Neutrophil (primary cell): ENCODE data around the gene MACF1.
A peak's percentile ranks its signal among the peaks of the same experiment; 100 is the strongest.

Experiments used
- H3K27ac ChIP-seq: fragments of 200-600 bp; sonication (generic); 2 replicates; pipeline ENCODE4 v1.5.1; 2016; ENCODE audit warnings: mild to moderate bottlenecking, moderate library complexity
- H3K27me3 ChIP-seq: fragments of 200-600 bp; sonication (generic); 2 replicates; pipeline ENCODE4 v1.6.0; 2016; ENCODE audit warnings: mild to moderate bottlenecking
- H3K36me3 ChIP-seq: fragments of 200-600 bp; sonication (generic); 2 replicates; pipeline ENCODE4 v1.5.1; 2017
- H3K4me1 ChIP-seq, 2 experiments: fragments of 200-600 bp in 1 of 2; sonication (generic) in 1 of 2; 1 replicate in 1 of 2; 2 replicates in 1 of 2; pipeline versions ENCODE4 v1.5.1 to v1.6.1; 2013 to 2016; ENCODE audit warnings: low read depth in 1 of 2, low read length in 1 of 2, mild to moderate bottlenecking in 1 of 2, moderate library complexity in 1 of 2; ENCODE audit not compliant: control insufficient read depth in 1 of 2, insufficient read depth in 1 of 2
- H3K4me3 ChIP-seq, 2 experiments: fragments of 200-600 bp in 1 of 2; sonication (generic) in 1 of 2; 1 replicate in 1 of 2; 2 replicates in 1 of 2; pipeline ENCODE4 v1.5.1; 2013 to 2016; ENCODE audit warnings: low read depth in 1 of 2, low read length in 1 of 2, mild to moderate bottlenecking in 1 of 2, moderate library complexity in 1 of 2
- H3K9me3 ChIP-seq: fragments of 200-600 bp; sonication (generic); 2 replicates; pipeline ENCODE4 v1.5.1; 2016
- TF ChIP-seq, protein P1 (sequence below): fragments of 200-600 bp; sonication (generic); IDR thresholded peaks from 2 replicates; pipeline ENCODE4 v1.5.1; 2016; ENCODE audit warnings: antibody characterized with exemption

The MACF1 gene

DNA sequence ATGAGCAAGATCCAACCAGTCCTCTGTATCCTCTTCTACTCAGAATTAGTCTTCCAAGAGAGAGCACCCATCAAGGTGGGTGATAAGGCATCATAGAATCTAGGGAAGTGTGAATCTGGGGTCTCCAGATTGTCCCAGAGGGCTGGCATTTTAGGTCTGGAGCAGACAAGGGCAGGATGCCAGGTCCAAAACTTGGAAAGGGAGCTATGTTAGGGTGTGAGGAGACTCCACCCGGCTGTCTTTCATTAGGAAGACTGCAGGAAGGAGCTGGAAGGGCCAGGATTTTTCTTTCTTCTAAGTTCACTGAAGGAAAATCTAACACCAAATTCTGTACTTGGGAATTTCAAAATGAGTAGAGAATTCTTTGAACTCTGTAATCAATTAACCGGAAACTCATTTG is 200.9 kb downstream of the MACF1 start:
- Histone ChIP-seq H3K27ac (no peak overlapping the region), H3K27me3 (no peaks in the 10 kb centered on the region), H3K4me1 (peaks cover 35 to 51% of the 10 kb centered on the region in 2 experiments), H3K36me3 (no peaks in the 10 kb centered on the region), H3K4me3 (no peak overlapping the region), H3K9me3 (no peaks in the 10 kb centered on the region)
- TF ChIP-seq, protein P1, sequence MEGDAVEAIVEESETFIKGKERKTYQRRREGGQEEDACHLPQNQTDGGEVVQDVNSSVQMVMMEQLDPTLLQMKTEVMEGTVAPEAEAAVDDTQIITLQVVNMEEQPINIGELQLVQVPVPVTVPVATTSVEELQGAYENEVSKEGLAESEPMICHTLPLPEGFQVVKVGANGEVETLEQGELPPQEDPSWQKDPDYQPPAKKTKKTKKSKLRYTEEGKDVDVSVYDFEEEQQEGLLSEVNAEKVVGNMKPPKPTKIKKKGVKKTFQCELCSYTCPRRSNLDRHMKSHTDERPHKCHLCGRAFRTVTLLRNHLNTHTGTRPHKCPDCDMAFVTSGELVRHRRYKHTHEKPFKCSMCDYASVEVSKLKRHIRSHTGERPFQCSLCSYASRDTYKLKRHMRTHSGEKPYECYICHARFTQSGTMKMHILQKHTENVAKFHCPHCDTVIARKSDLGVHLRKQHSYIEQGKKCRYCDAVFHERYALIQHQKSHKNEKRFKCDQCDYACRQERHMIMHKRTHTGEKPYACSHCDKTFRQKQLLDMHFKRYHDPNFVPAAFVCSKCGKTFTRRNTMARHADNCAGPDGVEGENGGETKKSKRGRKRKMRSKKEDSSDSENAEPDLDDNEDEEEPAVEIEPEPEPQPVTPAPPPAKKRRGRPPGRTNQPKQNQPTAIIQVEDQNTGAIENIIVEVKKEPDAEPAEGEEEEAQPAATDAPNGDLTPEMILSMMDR: no peak

DNA sequence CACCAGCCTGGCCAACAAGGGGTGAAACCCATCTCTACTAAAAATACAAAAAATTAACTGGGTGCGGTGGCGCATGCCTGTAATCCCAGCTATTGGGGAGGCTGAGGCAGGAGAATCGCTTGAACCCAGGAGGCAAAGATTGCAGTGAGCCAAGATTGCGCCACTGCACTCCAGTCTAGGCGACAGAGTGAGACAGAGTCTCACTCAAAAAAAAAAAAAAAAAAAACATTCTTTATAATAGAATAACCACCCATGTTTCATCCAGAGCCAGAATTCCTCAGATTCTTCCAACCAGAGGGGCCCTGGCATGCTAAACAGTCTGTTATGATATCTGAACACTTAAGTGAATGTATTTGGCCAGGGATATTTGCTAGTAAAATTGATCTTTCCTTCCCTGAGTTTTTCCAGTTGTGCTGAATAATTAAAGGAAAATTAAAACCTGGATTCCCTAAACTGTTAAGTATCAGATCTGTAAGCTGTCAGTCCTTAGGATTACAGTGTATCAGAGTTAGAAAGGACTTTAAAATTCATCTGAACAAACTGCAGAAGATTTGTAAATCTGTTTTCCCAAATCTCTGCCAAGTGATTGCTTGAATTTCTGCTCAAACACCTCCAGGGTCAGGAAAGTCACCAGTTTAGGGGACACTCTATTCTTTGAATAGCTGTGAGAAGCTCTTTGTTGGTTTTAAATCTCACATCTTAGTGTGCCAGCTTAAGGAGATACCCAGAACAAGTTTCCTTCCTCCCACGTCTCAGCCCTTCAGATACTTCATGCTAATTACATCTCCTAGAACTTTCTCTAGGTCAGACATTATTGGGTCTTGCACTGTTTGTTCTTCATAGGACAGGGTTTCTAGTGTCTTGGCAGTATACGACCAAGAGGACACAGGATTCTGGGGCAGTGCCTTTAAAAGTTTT is 202.3 kb downstream of the MACF1 start:
- Histone ChIP-seq H3K4me1 (peaks cover 47 to 65% of the 10 kb centered on the region in 2 experiments), H3K27ac (peak overlapping the region; percentile 79), H3K27me3 (no peaks in the 10 kb centered on the region), H3K9me3 (no peaks in the 10 kb centered on the region), H3K4me3 (no peak overlapping the region), H3K36me3 (no peaks in the 10 kb centered on the region)
- TF ChIP-seq, protein P1: no peak

DNA sequence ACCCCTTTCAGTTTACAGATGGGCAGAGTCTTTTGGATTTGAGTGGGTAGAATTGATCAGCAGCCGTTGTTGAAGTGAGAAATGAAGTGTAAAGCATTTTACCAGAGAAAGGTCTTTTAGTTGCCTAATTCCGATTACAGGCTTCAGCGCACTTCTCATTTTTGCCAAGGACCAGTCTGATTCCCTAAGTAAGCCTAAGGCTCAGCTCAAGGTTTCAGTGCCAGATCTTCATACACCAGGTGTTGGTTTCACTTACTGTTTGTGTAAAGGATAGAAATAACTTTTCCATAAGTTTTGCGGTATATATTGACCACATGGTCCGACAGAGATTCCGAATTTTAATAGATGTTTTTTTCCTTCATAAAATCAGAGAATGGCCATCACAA is 203.0 kb downstream of the MACF1 start:
- no peaks in the 10 kb centered on the region for H3K27me3 ChIP-seq
- H3K4me3 ChIP-seq: peak overlapping the region in 1 of 2 experiments; percentile 79
- peak overlapping the region; percentile 79 for H3K27ac ChIP-seq
- TF ChIP-seq, protein P1: no peak
- H3K9me3 ChIP-seq: no peaks in the 10 kb centered on the region
- H3K36me3 ChIP-seq: peaks cover under 1% of the 10 kb centered on the region
- peaks cover 54 to 67% of the 10 kb centered on the region in 2 experiments for H3K4me1 ChIP-seq

DNA sequence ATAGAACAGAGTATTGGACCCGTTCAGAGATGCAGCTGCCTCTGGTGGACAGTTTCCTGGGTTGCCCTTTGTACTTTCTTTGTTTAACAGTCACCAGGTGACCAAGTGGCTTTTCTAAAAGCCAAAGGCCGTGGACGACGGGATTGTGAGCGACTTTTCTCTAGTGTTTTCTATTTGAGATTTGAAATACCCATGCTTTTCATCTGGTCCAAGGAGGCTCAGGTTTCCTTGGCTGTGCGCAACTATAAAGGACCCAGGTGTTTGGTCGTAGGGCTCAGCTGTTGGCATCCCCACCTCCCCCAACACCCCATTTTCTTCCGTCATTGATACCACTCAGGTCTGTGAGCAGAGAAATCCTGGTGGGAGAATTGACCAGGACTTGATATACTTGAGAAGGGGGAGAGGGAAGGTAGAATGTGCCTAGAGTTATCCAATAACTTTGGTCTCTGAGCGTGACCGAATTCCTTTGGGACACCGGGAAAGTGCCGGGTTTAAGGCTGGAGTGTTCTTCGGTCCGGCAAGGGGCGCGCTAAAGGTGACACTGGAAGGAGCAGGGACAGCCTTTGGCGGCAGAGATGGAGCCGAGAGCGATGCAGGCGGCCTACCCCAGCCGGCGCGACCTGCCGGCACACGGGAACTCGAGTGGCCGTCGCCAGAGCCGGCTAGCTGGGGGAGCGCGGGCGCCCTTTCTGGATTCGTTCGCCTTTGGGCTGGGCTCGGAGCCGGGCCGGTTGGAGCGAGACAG is 203.6 kb downstream of the MACF1 start:
- TF ChIP-seq, protein P1: no peak
- H3K36me3 ChIP-seq: peaks cover 5% of the 10 kb centered on the region
- peak overlapping the region; percentile 73 to 79 for H3K4me3 ChIP-seq
- no peaks in the 10 kb centered on the region for H3K9me3 ChIP-seq
- no peaks in the 10 kb centered on the region for H3K27me3 ChIP-seq
- H3K4me1 ChIP-seq: peaks cover 58 to 70% of the 10 kb centered on the region in 2 experiments
- H3K27ac ChIP-seq: peak overlapping the region; percentile 79

GRCh38 chr1:39408641-39409054 is 204.2 kb downstream of the MACF1 start:
- peak overlapping the region; percentile 73 to 79 for H3K4me3 ChIP-seq
- no peaks in the 10 kb centered on the region for H3K27me3 ChIP-seq
- H3K4me1 ChIP-seq: peaks cover 58 to 66% of the 10 kb centered on the region in 2 experiments
- H3K27ac ChIP-seq: peak overlapping the region; percentile 79
- TF ChIP-seq, protein P1: peak; percentile 26
- peaks cover 5% of the 10 kb centered on the region for H3K36me3 ChIP-seq
- H3K9me3 ChIP-seq: no peaks in the 10 kb centered on the region
